Tibial nerve (tissue), 4 donors: ENCODE results near the gene CISD3.

Source experiments
- EP300 ChIP-seq, 2 donors: sonication (generic); formaldehyde crosslinking; IDR thresholded peaks; one replicate each; pipeline ENCODE4 v1.6.1; 2017; ENCODE audit warnings: antibody characterized with exemption in 2 of 2, mild to moderate bottlenecking in 1 of 2
- POLR2A ChIP-seq, 2 donors: fragments of 450-650 bp; IDR thresholded peaks; one replicate each; pipeline ENCODE4 v1.6.1; 2017; ENCODE audit warnings: antibody characterized with exemption in 2 of 2, mild to moderate bottlenecking in 2 of 2, moderate library complexity in 2 of 2
- TF ChIP-seq, protein P1 (sequence below), 5 experiments: fragments of 200-600 bp in 3 of 5; fragments of 450-650 bp in 2 of 5; sonication (generic) in 3 of 5; IDR thresholded peaks; one replicate each; pipeline ENCODE4 v1.5.1; 2016 to 2019; ENCODE audit warnings: antibody characterized with exemption in 5 of 5, mild to moderate bottlenecking in 3 of 5, moderate library complexity in 2 of 5

DNA sequence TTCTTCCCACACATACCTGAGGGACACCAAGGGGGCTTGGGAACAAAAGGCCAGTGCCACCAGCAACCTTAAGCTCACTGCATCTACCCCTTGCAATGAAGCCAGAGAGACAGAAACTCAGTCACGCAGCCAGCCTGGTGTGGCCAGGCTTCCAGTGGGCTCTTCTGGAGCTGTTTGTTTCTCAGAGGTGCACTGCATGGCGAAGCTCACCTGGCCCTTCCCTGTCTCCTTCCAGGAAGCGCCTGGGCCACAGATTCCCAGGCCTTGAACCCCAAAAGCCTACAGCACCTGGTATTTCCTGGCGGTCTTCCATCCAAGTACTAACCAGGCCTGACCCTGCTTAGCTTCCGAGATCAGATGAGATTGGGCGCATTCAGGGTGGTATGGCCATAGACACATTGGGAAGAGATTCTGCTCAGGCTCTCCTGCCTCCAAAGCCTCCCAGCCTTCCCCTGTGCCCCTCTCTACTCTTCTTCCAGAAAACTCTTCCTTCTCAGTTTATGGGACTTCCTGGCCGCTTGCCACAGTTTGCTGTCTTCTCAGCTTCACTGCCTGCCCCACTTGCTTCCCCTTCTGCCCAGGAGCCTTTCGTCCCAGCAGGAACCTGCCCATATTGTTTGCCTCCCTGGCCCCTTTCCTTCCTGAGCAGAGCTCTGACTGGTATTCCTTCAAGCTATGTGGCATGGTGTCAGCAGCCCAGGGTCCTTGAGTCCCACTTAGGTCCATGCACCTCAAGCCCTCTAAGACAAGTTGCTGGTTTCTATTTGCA is 1.6 kb downstream of the CISD3 start:
- TF ChIP-seq, protein P1, sequence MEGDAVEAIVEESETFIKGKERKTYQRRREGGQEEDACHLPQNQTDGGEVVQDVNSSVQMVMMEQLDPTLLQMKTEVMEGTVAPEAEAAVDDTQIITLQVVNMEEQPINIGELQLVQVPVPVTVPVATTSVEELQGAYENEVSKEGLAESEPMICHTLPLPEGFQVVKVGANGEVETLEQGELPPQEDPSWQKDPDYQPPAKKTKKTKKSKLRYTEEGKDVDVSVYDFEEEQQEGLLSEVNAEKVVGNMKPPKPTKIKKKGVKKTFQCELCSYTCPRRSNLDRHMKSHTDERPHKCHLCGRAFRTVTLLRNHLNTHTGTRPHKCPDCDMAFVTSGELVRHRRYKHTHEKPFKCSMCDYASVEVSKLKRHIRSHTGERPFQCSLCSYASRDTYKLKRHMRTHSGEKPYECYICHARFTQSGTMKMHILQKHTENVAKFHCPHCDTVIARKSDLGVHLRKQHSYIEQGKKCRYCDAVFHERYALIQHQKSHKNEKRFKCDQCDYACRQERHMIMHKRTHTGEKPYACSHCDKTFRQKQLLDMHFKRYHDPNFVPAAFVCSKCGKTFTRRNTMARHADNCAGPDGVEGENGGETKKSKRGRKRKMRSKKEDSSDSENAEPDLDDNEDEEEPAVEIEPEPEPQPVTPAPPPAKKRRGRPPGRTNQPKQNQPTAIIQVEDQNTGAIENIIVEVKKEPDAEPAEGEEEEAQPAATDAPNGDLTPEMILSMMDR (IDR thresholded peaks at IDR 0.05) = no peak
- TF ChIP-seq POLR2A (IDR thresholded peaks at IDR 0.05) (no peak), EP300 (IDR thresholded peaks at IDR 0.05) (no peak)
